Activated CD4-positive, alpha-beta T cell treated with anti-CD3 and anti-CD28 coated beads for 4 hours (primary cell): ENCODE data around the gene PCBD1.

Experiments used
- DNase-seq, 2 donors: peaks; one replicate each; pipeline ENCODE4 v3.0.0-alpha.2; 2020

Gene PCBD1

DNA sequence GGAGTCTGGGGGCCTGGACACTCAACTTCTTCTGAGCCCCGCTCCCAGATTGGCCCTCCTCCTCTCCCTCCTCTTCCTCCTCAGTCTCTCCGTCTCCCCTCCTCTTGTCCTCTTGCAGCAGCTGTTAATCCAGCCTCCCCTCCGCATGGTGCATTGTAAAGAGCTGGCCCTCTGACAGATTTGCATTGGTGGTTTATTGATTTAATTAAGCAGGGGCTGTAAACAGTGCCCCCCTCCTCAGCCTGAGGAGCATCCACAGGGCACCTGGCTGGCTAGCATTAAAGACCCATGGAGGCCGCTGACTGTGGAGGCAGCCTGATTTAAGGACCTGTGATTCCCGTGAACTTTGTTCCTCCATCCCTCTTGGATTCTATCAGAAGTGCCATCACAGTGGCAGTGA lies 28.9 kb upstream of the PCBD1 start:
- no peak for DNase-seq

GRCh38 chr10:70916241-70916640 lies 27.9 kb upstream of the PCBD1 start:
- no peak for DNase-seq

GRCh38 chr10:70915806-70916205 lies 27.4 kb upstream of the PCBD1 start:
- DNase-seq: no peak

- no peak for DNase-seq
Measured at GRCh38 chr10:70915206-70915605, 26.8 kb upstream of the PCBD1 start.

- DNase-seq: no peak
Measured at GRCh38 chr10:70914316-70914864, 26.0 kb upstream of the PCBD1 start.

DNA sequence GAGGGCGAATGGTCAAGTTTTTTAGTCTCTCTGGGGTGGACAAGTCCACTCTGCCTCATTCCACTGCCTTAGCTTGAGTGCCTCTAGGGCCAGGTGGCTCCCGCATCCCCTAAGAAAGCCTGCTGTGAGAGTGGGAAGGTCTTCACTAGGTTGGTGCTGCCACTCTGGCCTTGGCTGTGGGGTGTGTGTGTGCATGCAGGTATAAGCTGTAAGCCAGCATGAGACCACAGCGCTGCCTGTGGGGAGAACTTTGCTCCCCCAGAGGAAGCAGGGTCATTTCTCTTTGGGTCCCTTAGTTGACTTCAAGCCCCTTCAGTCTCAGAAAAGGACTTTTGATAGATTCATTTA lies 25.5 kb upstream of the PCBD1 start:
- DNase-seq: no peak

DNA sequence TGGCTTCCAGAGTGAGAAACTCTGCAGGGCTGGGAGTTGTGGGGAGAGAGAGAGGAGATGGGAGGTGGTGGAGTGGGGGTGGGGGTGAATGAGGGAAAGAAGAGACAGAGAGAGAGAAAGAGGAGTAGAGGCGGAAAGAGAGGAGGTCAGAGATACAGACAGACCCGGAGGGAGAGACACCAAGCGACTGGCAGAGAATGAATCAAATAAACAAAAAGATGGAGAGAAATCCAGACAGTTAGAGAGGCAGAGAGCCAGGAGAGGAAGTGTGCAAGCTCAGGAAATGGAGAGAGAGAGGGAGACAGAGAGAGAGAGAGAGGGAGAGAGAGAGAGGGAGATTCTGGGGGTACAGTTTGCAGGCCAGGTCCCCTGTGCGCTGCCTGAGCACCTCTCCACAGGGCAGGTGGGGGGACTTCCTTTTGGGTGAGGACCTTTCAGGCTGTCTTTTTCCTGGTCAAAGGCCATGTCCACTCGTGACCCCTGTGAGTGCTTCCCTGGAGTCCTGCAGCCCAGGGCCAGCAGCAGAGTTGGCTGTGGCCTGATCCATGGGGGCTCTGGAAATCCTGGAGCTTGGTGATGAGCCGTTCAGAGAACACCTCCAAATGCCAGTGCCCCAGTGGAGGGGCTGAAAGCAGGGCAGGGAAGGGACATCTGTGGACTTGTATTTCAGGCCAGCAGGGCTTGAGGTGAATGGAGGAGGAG lies 25.0 kb upstream of the PCBD1 start:
- DNase-seq: no peak

GRCh38 chr10:70912556-70912955 lies 24.2 kb upstream of the PCBD1 start:
- DNase-seq: no peak

DNA sequence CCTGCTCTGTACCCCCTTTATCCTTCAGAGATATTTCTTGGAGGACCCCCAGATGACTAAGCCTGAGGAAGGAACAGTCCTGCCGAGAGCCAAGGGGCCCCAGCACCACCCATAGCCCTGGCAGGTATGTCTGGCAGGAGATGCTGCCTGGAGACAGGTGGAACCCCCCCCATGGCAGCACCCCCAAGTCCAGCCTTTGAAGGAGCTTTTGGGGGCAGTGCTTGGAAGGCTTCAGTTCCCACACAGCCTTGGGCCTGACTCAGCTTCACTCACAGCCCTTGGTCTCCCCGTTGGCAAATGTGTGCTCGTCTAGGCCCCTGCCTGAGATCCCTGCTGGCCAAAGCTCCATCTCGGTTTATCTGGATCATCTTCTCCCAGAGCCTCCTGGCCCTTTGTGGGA lies 23.0 kb upstream of the PCBD1 start:
- DNase-seq: no peak

GRCh38 chr10:70910486-70911341 lies 22.3 kb upstream of the PCBD1 start:
- DNase-seq: no peak

DNA sequence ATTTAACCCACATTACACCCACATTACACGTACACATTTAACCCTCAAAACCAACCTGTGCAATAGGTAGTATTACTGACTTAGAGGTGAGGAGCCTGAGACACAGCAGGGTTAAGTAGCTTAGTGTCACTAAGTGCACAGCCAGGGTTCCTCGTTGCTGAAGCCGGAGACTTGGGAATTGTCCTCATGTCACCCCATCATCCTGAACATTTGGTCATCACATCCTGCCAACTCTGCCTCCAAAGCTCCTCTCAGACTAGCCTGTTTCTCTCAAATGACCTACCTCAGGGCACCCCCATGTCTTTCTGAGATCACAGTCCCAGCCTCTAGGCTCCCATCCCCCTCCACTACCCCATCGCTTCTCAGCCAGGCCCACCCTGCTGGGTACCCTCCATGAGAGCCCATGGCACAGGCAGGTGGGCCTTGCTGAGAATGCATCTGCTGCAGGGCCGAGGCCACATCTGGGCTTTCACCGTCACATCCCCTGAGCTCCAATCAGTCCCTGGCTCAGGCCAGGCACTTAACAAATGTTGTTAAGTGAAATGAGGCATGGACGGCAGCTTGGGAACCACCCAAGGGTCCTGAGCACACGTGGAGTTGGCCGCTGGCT lies 21.1 kb upstream of the PCBD1 start:
- DNase-seq: no peak

GRCh38 chr10:70908406-70909296 lies 20.3 kb upstream of the PCBD1 start:
- no peak for DNase-seq

GRCh38 chr10:70907637-70908405 lies 19.5 kb upstream of the PCBD1 start:
- no peak for DNase-seq

GRCh38 chr10:70906953-70907636 lies 18.7 kb upstream of the PCBD1 start:
- DNase-seq: no peak

- DNase-seq: no peak
Measured at GRCh38 chr10:70906031-70906783, 17.8 kb upstream of the PCBD1 start.

GRCh38 chr10:70905071-70906021 lies 17.0 kb upstream of the PCBD1 start:
- no peak for DNase-seq

DNA sequence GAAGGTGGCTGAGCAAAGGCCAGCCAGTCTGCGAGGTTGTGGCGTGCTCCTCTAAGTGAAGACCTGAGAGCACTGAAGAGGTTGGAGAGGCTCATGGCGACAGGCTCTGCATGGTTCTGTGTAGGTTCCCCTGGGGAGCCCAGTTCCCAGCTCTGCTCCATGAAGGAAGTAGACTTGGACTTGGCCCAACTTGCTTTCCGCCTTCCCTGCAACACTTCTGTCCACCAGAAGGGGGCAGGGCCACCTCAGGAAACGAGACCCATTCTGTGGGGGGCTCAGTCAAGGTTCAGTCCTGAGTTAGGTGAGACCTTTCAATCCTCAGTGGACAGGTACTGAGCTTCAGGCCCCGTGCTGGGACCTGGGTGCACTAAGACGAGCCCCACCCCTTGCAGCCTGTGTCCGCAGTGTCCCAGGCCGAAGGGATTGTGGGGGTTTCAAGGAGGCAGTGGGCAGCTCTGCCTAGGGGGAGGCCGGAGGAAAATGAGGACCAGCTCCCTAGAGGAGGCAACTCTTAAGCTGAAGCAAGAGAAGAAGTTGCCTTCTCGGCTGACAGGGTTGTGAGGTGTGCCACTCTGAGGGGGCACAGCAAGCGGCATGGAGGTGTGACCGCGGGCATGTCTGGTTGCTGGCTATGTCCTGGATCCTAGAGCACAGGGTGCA lies 15.0 kb upstream of the PCBD1 start:
- DNase-seq: no peak

DNA sequence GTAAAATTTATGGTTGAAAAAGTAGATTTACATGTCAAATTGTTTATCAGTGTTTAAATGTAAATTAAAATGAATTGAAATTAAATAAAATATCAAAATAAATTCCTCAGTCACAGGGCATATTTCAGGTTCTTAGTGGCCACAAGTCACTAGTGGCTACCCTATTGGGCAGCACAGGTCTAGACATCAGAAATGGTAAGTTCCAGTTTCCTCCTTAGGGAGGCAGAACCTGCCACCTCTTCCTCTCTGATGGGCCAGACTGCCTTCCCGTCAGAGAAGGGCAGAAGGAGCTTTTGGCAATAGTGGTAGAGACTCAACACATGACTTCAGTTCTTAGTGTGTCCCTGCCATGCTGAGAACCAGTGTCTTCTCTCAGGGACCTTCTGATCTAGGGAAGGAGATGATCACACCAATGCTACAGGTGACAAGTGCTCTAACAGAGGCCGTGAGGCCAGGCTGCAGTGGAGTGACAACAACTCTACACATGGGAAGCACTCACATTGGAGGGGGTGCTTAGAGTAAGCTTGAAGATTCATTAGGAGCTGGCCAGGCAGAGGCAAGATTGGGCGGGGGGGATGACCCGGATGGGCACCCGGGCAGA lies 14.4 kb upstream of the PCBD1 start:
- no peak for DNase-seq
